ENCODE results near the gene RCCD1.

Gene RCCD1

GRCh38 chr15:90968434-90968833, 13.8 kb downstream of the RCCD1 start:
- no peak for DNase-seq

GRCh38 chr15:90970274-90970673, 15.6 kb downstream of the RCCD1 start:
- no peak for DNase-seq

- no peak for DNase-seq
Measured at GRCh38 chr15:90972133-90972532, 17.4 kb downstream of the RCCD1 start.

GRCh38 chr15:90974216-90974615, 19.5 kb downstream of the RCCD1 start:
- no peak for DNase-seq

- DNase-seq: no peak
Measured at GRCh38 chr15:90979582-90979981, 24.9 kb downstream of the RCCD1 start.

- no peak for DNase-seq
Measured at GRCh38 chr15:90981681-90982080, 27.0 kb downstream of the RCCD1 start.

GRCh38 chr15:90982135-90982534, 27.5 kb downstream of the RCCD1 start:
- DNase-seq: no peak

- no peak for DNase-seq
Measured at GRCh38 chr15:90986790-90987507, 32.3 kb downstream of the RCCD1 start.

GRCh38 chr15:90987561-90988141, 33.0 kb downstream of the RCCD1 start:
- DNase-seq: no peak

GRCh38 chr15:90988296-90988695, 33.6 kb downstream of the RCCD1 start:
- no peak for DNase-seq

GRCh38 chr15:90989040-90989768, 34.5 kb downstream of the RCCD1 start:
- no peak for DNase-seq

GRCh38 chr15:90990446-90990845, 35.8 kb downstream of the RCCD1 start:
- DNase-seq: no peak

GRCh38 chr15:90991587-90992285, 37.1 kb downstream of the RCCD1 start:
- no peak for DNase-seq

- peak in 1 of 2 donors; percentile 10 for DNase-seq
Measured at GRCh38 chr15:90994059-90994416, 39.4 kb downstream of the RCCD1 start.

- DNase-seq: peak; percentile 96 to 98
Measured at GRCh38 chr15:90994417-90995311, 40.0 kb downstream of the RCCD1 start, which contains the start of gene PRC1. Gene PRC1 (minus strand): TSS chr15:90994535. CDS start chr15:90994417, 118 bp downstream.

- no peak for DNase-seq
Measured at GRCh38 chr15:90998737-90999136, 44.1 kb downstream of the RCCD1 start.

- no peak for DNase-seq
Measured at GRCh38 chr15:91001209-91001608, 46.5 kb downstream of the RCCD1 start.

GRCh38 chr15:91007266-91007665, 52.6 kb downstream of the RCCD1 start:
- no peak for DNase-seq

Data from CD4-positive, alpha-beta T cell treated with Interferon alpha-2 for 1 hour (primary cell).